IPS DF 4.7 (cell line): ENCODE data around the gene PNCK.
"Not testable (repeated sequence)": the region's sequence is repeated elsewhere in the genome, so short reads cannot be mapped to it uniquely, and the experiment has no call there.

Experiments
- DNase-seq: peaks from one replicate; pipeline ENCODE4 v3.0.0-alpha.2; 2013; ENCODE audit warnings: low spot score; ENCODE audit errors: extremely low read depth

PNCK gene

DNA sequence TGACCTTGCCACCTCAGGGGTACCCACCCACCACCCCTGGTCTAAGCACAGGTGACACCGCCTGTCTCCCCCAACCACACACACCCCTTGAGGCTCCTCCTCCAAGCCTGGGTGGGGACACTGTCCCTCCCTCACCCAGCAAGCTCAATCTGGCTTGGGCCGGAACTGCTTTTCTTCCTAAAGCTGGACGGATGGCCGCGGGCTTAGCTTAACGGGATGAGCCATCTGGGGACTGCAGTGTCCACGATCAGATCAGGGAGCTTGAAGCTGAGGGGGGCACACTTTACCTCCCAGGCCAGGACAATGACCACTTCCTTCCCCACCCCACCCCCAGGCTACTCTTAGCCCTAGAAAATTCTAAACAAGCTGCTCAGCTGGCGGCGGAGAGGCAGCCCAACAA, 13.1 kb upstream of the PNCK start:
- DNase-seq = no peak

DNA sequence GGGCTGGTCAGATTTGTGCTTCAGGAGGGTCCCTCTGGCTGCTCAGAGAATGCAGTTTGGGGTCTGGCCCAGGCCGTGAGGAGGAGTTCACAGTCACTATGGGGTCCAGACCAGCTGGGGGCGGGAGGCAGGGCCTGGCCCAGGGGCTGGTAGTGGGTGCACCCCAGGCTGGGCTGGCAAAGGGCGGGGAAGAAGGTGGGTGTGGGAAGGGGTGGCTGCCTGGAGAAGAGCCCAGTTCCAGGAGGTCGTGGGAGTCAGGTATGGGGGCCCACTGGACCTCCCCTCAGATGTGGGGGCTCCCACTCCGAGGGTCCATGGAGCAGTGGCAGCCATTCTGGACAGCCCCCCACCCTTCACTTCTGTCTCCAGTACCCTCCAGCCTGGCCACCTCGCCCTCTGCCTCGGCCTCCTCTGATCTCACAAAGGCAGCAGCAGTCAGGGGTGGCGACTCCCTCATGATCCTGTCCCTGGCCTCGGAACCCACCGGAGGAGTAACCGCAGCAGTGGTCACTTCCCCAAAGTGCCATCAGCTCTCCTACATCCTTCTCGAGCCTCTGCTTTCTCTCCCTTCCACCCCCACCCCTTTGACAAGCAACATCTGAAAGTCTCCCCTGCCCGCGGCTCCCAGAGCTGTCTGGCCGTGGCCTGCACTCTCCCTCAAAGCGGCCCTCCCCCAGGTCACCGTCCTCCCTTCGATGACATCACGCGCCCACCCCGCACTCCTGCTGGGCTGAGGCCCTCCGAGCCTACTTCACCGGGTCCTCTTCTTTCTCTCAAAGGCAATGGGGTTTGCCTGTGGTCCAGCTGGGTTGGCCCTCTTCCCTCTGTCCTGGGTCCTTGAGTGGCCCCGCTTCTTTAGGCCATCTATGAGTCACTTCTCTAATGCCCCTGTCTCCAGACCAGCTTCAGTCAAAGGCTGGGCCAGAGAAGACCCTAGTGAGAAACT, 12.4 kb upstream of the PNCK start:
- no peak for DNase-seq

DNA sequence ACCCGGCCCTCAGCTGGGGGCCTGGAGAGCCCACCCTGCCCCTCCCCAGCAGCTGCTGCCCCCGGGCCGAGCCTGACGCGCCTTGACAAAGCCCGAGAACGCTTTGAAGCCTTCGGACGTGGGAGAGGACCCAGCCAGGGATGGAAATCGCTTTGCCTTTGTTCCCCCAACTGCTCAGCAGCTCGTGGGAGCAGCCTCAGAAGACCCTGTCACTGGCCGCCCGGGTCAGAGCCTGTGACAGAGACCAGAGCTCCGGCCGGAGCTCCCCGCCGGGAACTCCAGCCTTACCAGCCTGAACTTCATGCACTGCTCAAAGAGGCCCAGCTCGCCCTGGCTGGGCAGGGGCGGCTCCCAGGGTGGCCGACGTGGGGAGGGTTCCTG, 11.5 kb upstream of the PNCK start:
- DNase-seq = no peak

GRCh38 chrX:153684467-153685155, 11.0 kb upstream of the PNCK start:
- DNase-seq = no peak

- DNase-seq = not testable (repeated sequence)
Observed at GRCh38 chrX:153683486-153683885, 9.9 kb upstream of the PNCK start.

DNA sequence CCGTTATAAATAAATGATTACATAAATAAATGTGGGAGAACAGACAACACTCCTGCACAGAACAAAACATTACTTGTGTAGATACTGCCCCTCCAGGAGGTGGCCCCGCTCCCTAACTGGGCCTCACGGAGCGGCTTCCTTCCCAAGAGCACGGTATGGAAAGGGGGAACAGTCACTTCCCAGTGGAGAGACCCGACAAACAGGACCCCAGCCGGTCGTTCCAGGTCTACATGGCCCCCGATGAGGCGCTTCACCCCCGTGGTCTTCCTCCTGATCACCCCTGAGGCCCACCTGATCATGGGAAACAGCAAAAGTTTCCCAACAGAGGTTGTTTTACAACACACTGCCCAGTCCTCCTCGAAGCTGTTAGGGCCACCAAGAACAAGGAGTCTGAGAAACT, 7.6 kb upstream of the PNCK start:
- DNase-seq = no peak

DNA sequence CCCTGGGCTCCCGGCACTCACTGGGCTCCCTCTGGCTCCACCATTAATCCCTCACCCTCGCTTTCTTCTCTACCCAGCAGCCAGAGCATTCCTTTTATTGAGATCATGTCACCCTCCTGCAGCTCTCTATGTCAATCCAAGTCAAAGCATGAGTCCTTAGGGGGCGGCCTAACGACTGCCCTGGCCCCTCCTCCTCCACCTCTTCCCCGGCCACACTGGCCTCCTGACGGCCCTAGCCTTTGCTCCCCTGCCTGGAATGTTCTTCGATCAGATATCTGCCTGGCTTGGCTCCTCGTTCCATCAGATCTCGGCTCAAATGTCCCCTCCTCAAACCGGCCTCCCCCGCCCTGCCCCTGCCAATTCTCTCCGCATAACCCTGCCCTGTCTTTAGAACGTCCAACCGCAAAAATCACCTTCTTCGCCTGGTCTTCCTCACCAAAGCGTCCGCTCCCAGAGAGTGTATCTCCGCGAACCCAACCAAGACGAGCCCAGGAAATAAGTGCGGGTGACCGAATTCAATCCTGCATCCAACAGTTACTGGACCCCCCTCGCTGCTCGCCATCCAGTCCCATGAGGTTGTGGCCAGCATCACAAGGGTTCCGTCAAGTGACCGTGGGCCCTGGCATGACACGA, 722 bp upstream of the PNCK start:
- no peak for DNase-seq

GRCh38 chrX:153672531-153673427, 834 bp downstream of the PNCK start:
- DNase-seq = no peak

DNA sequence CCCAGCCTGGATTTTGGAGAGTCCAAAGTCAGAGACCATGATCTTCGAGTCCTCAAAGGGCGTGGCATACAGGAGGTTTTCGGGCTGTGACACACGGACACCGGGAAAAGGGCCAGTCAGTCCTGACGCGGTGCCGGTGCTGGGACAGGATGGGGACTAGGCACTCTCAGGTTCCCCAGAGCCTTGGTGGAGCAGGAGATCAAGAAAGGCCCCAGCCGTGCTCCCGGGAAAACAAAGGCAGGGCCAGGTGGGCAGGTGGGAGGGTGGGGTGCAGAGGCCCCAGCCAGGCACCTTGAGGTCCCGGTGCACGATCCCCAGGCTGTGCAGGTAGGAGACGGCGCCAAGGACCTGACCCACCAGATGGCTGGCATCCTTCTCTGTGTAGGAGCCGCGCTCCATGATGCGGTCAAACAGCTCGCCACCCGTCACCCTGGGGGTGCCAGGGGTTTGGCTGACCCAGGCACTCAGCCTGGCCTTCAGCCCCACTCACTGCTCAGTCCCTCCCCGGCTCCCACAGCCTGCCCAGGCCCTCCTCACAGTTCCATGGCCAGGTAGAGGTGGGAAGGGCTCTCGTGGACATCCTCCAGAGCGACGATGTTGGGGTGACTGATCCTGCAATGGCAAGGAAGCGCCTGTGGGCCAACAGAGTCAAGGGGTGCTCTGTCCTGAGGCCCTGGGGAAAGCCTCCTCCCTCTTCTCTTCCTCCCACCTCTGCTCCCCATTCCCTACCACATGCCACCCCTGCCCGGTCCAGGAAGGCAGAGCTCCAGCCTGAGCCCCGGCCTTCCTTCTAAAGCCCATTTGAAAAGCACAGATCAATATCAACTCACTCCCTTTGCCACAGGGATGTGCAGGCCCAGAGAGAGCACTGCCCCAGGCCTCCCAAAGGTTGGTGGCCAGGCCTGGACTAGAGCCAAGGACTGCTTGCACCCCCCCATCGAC, 1.8 kb downstream of the PNCK start:
- no peak for DNase-seq

DNA sequence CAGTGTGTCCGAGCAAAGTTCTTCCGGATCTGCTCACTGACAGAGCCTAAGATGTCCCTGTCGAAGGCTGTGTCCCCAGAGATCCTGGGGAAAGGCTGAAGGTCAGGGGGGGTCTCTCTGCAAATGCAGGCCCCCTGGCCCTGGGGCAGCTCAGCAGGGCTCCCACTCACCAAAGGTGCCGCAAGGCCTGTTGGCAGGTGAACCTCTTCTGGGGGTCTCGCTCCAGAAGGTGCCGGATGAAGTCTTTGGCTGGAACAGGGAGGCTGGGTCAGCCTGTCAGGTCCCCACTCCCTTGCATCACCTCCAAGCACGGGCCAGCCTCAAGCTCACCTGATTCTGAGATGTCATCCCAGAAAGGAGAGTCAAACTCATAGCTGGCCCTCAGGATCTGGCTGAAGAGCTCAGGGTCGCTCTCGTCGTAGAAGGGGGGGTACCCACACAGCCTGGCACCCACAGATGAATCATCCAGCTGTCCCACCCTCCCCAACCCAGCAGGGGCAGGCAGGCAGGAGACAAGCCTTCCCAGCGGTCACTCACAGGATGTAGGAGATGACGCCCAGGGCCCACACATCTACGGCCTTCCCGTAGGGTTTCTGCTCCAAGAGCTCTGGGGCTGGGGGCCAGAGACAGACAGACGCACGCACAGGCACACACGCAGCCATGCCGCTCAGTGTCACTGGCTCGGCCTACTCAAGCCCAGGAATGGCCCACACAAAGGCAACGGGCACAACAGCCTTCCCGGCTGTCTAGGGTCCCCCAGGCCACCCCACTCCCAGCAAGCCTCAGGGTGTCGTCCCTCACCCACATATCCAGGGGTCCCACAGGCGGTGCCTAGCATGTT, 2.6 kb downstream of the PNCK start:
- no peak for DNase-seq

- no peak for DNase-seq
Observed at GRCh38 chrX:153669901-153670731, 3.5 kb downstream of the PNCK start.

DNA sequence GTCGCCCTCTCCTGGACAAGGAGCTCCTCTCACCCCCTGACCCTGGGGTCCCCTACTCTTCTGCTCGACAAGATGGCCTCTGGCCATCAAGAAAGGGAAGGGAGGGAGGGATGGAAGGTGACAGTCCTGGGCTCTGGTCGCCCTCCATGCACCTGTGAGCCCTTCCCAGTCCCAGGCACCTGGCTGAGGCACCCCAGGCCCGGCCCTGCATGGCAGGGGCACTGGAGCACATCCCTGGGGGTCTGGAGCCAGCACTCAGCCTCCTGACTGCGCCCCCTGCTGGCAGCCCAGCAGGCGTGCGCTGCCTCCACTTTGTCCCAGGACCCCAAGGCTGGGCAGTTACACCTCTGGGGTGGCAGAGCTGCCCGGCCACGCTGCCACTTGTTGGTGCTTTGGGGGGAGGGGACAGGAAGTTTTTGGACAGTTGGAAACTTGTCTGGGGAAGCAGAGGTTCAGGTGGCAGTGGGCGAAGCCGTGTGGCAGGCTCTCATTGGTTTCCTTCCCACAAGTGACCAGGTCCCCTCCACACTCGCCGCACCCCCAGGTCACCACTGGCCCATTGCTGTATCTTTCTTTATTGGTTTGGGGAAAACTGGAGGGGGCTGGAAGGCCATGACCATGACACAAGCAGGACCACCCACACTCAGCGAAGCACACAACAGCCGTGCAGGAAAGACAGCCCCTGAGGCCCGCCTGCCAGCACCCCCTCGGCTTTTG, 4.3 kb downstream of the PNCK start:
- no peak for DNase-seq

GRCh38 chrX:153668423-153669173, 5.0 kb downstream of the PNCK start:
- DNase-seq = no peak

DNA sequence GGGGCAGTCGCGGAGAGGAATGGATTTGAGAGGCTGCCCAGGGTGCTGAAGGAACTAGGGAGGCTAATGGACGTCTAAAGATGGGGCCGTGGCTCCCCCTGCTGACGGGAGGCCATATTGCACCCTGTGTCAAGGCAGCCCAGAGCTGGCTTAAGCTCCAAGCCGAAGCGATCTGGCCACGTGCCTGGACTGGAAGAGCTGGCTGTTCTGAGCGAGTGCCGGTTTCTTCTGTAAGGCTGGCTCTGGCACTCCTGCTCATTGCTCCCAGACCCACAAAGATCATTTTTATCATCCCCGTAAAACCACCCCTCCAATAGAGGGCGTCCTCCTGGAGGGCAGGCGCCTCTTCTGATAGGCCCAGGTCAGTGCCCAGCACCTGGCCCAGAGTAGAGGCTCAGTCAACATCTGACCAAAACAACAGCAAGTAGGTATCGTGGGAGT, 5.6 kb downstream of the PNCK start:
- no peak for DNase-seq

GRCh38 chrX:153667281-153667955, 6.2 kb downstream of the PNCK start:
- no peak for DNase-seq

DNA sequence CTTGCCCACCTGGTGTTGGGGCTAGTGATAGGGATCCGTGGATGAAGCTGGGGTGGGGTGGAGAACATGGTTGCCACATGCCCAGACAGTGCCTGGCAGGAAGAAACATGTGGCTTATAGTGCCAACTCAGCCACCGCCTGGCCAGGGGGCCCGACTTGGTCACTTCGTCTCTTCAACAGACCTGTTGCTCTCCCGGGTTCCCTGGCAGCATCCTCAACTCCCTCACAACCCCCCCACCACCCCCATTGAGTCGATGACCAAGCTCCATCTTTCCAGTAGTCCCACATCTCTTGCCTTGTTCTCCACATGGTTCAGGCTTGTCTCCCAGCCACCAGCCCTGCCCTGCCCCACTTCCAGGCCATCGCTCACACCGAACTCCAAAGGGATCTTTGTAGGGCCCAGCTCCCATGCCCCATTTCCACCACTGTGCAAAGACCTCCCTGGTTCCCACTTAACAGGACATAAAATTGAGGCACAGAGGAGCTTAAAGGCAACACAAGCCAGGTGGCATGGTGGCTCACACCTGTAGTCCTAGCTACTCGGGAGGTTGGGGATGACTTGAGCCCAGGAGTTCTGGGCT, 7.8 kb downstream of the PNCK start:
- no peak for DNase-seq
